Lower leg skin (tissue), 4 donors: ENCODE data around the gene FRMD8. TPM values are rescaled to one million over a fixed set of nuclear protein-coding genes. Genes with fewer than 3 reads are reported as not detected.

Experiments
- DNase-seq, 2 donors: peaks; one replicate each; pipeline ENCODE4 v3.0.0-alpha.2; 2019; ENCODE audit warnings: low spot score in 2 of 2
- H3K4me3 ChIP-seq: fragments of 200-600 bp; sonication (generic); 2 replicates; pipeline ENCODE4 v1.5.1; 2017; ENCODE audit warnings: mild to moderate bottlenecking, low read depth; ENCODE audit not compliant: poor library complexity, severe bottlenecking
- CTCF ChIP-seq, 3 donors: fragments of 450-650 bp; IDR thresholded peaks; one replicate each; pipeline ENCODE4 v1.5.1; 2016; ENCODE audit warnings: antibody characterized with exemption in 3 of 3, mild to moderate bottlenecking in 3 of 3, moderate library complexity in 2 of 3
- POLR2A ChIP-seq, 2 donors: fragments of 450-650 bp; IDR thresholded peaks; one replicate each; pipeline ENCODE4 v1.6.1; 2016 to 2017; ENCODE audit warnings: antibody characterized with exemption in 2 of 2, mild to moderate bottlenecking in 1 of 2, moderate library complexity in 1 of 2
- WGBS, 2 donors: methylation state at CpG; one replicate each; pipeline ENCODE4 v1.1.5; 2018; 5-methylcytosine and 5-hydroxymethylcytosine counted together
- intact Hi-C: fragments of 100-400 bp; cut with DNase I; formaldehyde crosslinking; loops from one replicate; pipeline ENCODE4 v1.15.0; 2023; ENCODE audit warnings: low total_unique reads
- total RNA-seq, 4 donors: library from RNA; depleted of rRNA; stranded (reverse); fragments of >200 nt; gene quantifications; one replicate each; pipeline ENCODE4 v1.1.0, GENCODE V29; 2016

The FRMD8 gene
- total RNA-seq, 4 donors from 2014 or later, result 81.8 to 135 (median 112) TPM

- DNase-seq, result no peak
- 74 to 77% methylated on average over 3 of the region's 3 CpGs for WGBS, 2 donors
- H3K4me3 ChIP-seq, result no peak overlapping the region
- no peak for TF ChIP-seq POLR2A (IDR thresholded peaks at IDR 0.05)
- intact Hi-C loops, result no loop called here
Observed at GRCh38 chr11:65352783-65353182, 33.7 kb upstream of the FRMD8 start.

- TF ChIP-seq POLR2A (IDR thresholded peaks at IDR 0.05) (no peak), CTCF (IDR thresholded peaks at IDR 0.05) (no peak)
- WGBS, 2 donors, result 88% methylated on average over 7 of the region's 7 CpGs
- H3K4me3 ChIP-seq, result no peak overlapping the region
- no peak for DNase-seq
- intact Hi-C loops, result no loop called here
Observed at GRCh38 chr11:65353376-65353775, 33.1 kb upstream of the FRMD8 start.

- WGBS, 2 donors, result 20 to 21% methylated on average over 16 of the region's 16 CpGs
- no peak for DNase-seq
- peak overlapping the region; percentile 20 for H3K4me3 ChIP-seq
- TF ChIP-seq POLR2A (IDR thresholded peaks at IDR 0.05), result no peak
- no peak for TF ChIP-seq CTCF (IDR thresholded peaks at IDR 0.05)
- intact Hi-C loops, result no loop called here
Observed at GRCh38 chr11:65353900-65354264, 32.6 kb upstream of the FRMD8 start.

GRCh38 chr11:65354265-65355012 lies 32.0 kb upstream of the FRMD8 start, which contains the start of gene TIGD3:
Gene TIGD3, plus strand, starts transcription at chr11:65354751. Its CDS starts 1,058 bp downstream, at chr11:65355809.
- H3K4me3 ChIP-seq, result peak within 1 kb of the TSS; percentile 47
- peak; percentile 96 to 100 for DNase-seq
- WGBS, 2 donors, result 0 to 1% methylated on average over 20 to 38 of the region's 79 CpGs
- TF ChIP-seq POLR2A (IDR thresholded peaks at IDR 0.05) (no peak), CTCF (IDR thresholded peaks at IDR 0.05) (no peak)
- intact Hi-C loops, result no loop called here

GRCh38 chr11:65355013-65355775 lies 31.2 kb upstream of the FRMD8 start:
- intact Hi-C loops, result no loop called here
- TF ChIP-seq POLR2A (IDR thresholded peaks at IDR 0.05), result no peak
- peak in 1 of 2 donors; percentile 87 for DNase-seq
- H3K4me3 ChIP-seq, result peak overlapping the region; percentile 47
- WGBS, 2 donors, result 1 to 4% methylated on average over 28 to 46 of the region's 47 CpGs

- WGBS, 2 donors, result 31 to 42% methylated on average over 29 to 35 of the region's 35 CpGs
- intact Hi-C loops, result no loop called here
- H3K4me3 ChIP-seq, result no peak overlapping the region
- DNase-seq, result peak in 1 of 2 donors; percentile 87
- TF ChIP-seq CTCF (IDR thresholded peaks at IDR 0.05) (no peak), POLR2A (IDR thresholded peaks at IDR 0.05) (no peak)
Observed at GRCh38 chr11:65355776-65356393, 30.6 kb upstream of the FRMD8 start.
